Activated naive CD4-positive, alpha-beta T cell treated with anti-CD3 and anti-CD28 coated beads, Interleukin-2, amount 10 ng/mL, durations not matched to agents 7 days and 5 days (primary cell): ENCODE measurements around the gene HELB.
"Not testable (repeated sequence)": the region's sequence is repeated elsewhere in the genome, so short reads cannot be mapped to it uniquely, and the experiment has no call there.

Experiments
- CTCF ChIA-PET: fragments of 350-600 bp; sonication (Branson Sonifier 250); formaldehyde crosslinking; loops from one replicate; lab custom pipeline; 2021; ENCODE audit warnings: antibody characterized with exemption; lab: Charles Lee
- DNase-seq: peaks from one replicate; pipeline ENCODE4 v3.0.0-alpha.2; 2020
- H3K27ac Mint-ChIP-seq: one replicate; pipeline ENCODE4 v1.8.0; 2021; ENCODE audit warnings: mild to moderate bottlenecking, moderate library complexity, mixed read lengths
- H3K27me3 Mint-ChIP-seq: one replicate; pipeline ENCODE4 v1.8.0; 2021; ENCODE audit warnings: mild to moderate bottlenecking, mixed read lengths
- H3K36me3 Mint-ChIP-seq: one replicate; pipeline ENCODE4 v1.8.0; 2021; ENCODE audit warnings: mixed read lengths
- H3K4me1 Mint-ChIP-seq: one replicate; pipeline ENCODE4 v1.8.0; 2021; ENCODE audit warnings: mixed read lengths
- H3K4me3 Mint-ChIP-seq: one replicate; pipeline ENCODE4 v1.8.0; 2021; ENCODE audit warnings: mild to moderate bottlenecking, moderate library complexity, mixed read lengths
- H3K9me3 Mint-ChIP-seq: one replicate; pipeline ENCODE4 v1.8.0; 2021; ENCODE audit warnings: mixed read lengths

Gene HELB

DNA sequence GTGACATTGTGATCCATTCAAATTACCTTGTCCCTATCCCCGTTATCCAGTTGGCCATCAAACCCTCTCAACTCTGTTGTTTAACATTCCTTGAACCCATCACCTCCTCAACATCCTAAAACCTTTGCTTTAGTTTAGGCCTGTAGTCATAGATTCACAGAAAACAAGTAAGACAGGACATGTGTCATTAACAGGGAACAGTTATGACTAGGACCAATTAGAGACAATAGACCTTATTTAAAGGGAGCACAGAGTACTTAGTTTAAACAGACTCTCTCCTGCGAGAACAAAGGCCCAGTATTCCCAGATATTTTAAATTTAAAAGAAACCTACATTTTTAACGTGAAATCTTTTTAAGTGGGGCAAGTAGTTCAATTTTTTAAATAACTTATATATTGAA lies 20.0 kb upstream of the HELB start:
- CTCF ChIA-PET = no interaction called here
- Mint-ChIP-seq H3K27me3 (peaks cover 3% of the 10 kb centered on the region), H3K27ac (no peak overlapping the region), H3K36me3 (peaks cover 18% of the 10 kb centered on the region), H3K4me3 (no peak overlapping the region), H3K4me1 (peaks cover 45% of the 10 kb centered on the region), H3K9me3 (peaks cover 14% of the 10 kb centered on the region)
- no peak for DNase-seq

- peak overlapping the region; percentile 98 for H3K27ac Mint-ChIP-seq
- peaks cover 72% of the 10 kb centered on the region for H3K4me1 Mint-ChIP-seq
- peaks cover 21% of the 10 kb centered on the region for H3K36me3 Mint-ChIP-seq
- H3K27me3 Mint-ChIP-seq = no peaks in the 10 kb centered on the region
- H3K4me3 Mint-ChIP-seq = peak overlapping the region; percentile 27
- H3K9me3 Mint-ChIP-seq = peaks cover 14% of the 10 kb centered on the region
- CTCF ChIA-PET = no interaction called here
- no peak for DNase-seq
These were observed 15.0 kb upstream of the HELB start for GRCh38 chr12:66287275-66287674.

DNA sequence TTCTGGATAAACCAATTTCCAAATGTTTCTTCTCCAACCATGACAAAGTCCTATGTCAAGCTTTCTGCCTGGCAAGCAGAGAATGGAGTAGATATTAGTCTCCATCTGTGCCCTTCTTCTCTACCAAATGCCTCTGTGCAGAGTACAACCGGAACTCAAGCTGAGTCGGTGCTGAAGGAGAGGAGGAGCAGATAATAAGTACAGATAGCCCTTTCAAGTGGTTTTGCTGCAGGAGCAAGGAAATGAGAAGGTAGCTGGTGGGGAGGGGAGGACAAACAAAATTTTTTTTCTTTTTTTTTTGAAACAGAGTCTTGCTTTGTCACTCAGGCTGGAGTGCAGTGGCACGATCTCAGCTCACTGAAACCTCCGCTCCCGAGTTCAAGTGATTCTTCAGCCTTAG lies 14.2 kb upstream of the HELB start:
- peak overlapping the region; percentile 50 for H3K4me3 Mint-ChIP-seq
- no peaks in the 10 kb centered on the region for H3K27me3 Mint-ChIP-seq

GRCh38 chr12:66289485-66289884 lies 12.8 kb upstream of the HELB start:
- Mint-ChIP-seq H3K4me3 (no peak overlapping the region), H3K27ac (peak overlapping the region; percentile 98), H3K27me3 (no peaks in the 10 kb centered on the region), H3K9me3 (peaks cover 21% of the 10 kb centered on the region), H3K4me1 (peaks cover 73% of the 10 kb centered on the region), H3K36me3 (peaks cover 28% of the 10 kb centered on the region)
- DNase-seq = no peak
- CTCF ChIA-PET = interaction anchor here (2.0 kb wide), 1 partner anchor 13 kb away, joined by 6 read pairs; the partner anchor contains the start of gene HELB

More for the DNA sequence above, 14.2 kb upstream of the HELB start:
- H3K9me3 Mint-ChIP-seq = peaks cover 17% of the 10 kb centered on the region
- CTCF ChIA-PET = interaction anchor here (0.9 to 1.3 kb wide), 3 partner anchors 9 to 18 kb away, joined by 4 to 5 read pairs (median 4); partner anchors contain the start of gene HELB
- DNase-seq = peak; percentile 74
- H3K36me3 Mint-ChIP-seq = peaks cover 25% of the 10 kb centered on the region
- H3K4me1 Mint-ChIP-seq = peaks cover 76% of the 10 kb centered on the region
- peak overlapping the region; percentile 98 for H3K27ac Mint-ChIP-seq

DNA sequence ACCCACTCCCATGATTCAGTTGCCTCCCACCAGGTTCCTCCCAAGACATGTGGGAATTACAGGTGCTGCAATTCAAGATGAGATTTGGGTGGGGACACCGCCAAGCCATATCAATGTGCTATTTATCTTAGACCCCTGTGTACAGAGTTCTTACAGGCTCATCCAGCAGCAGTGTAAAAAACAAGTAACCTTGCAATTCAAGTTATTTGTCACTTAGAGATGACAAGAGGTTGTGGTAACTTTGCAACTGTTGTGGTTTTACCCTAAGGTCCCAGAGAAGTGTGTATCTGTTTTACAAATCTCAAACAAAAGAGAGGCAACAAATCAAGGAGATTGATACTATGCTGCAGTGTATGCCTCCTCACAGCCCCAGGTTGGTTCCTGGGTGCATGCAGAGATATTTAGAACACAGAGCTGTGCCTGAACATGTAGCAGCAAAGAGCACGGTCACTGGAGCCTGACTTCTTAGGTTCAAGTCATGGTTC lies 11.5 kb upstream of the HELB start:
- CTCF ChIA-PET = interaction anchor here (2.0 kb wide), 1 partner anchor 12 kb away, joined by 6 read pairs; the partner anchor contains the start of gene HELB
- Mint-ChIP-seq H3K27me3 (no peaks in the 10 kb centered on the region), H3K4me3 (peak overlapping the region; percentile 27), H3K9me3 (peaks cover 21% of the 10 kb centered on the region), H3K36me3 (peaks cover 28% of the 10 kb centered on the region), H3K4me1 (peaks cover 71% of the 10 kb centered on the region), H3K27ac (peak overlapping the region; percentile 98)
- DNase-seq = peak; percentile 64

GRCh38 chr12:66296176-66296683 lies 6.1 kb upstream of the HELB start:
- Mint-ChIP-seq H3K9me3 (peaks cover 13% of the 10 kb centered on the region), H3K27me3 (peaks cover 17% of the 10 kb centered on the region), H3K27ac (no peak overlapping the region), H3K4me1 (peaks cover 42% of the 10 kb centered on the region), H3K4me3 (no peak overlapping the region), H3K36me3 (peaks cover 7% of the 10 kb centered on the region)
- CTCF ChIA-PET = no interaction called here
- no peak for DNase-seq

DNA sequence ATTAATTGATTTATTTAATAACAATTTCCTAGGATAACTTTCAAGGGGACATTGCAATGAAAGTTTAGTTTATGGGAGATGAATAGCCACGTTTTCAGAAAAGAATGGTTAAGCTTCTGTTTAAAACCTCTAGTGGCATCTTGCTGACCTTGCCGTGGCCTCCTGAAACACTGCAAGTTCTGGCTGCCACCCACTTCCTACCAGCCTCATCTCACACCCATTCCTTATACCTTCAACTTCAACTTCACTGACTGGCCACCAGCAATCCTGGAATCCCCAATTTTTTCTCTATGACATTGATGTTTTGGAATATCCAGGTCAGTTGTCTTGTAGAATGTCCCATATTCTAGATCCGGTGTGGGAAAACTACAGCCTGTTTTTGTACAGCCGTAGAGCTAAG lies 5.2 kb upstream of the HELB start:
- DNase-seq = no peak
- Mint-ChIP-seq H3K4me1 (peaks cover 40% of the 10 kb centered on the region), H3K9me3 (peaks cover 11% of the 10 kb centered on the region), H3K27me3 (peaks cover 20% of the 10 kb centered on the region), H3K36me3 (peaks cover 7% of the 10 kb centered on the region), H3K27ac (no peak overlapping the region), H3K4me3 (no peak overlapping the region)
- CTCF ChIA-PET = no interaction called here

GRCh38 chr12:66297923-66298322 lies 4.4 kb upstream of the HELB start:
- peaks cover 21% of the 10 kb centered on the region for H3K27me3 Mint-ChIP-seq

DNA sequence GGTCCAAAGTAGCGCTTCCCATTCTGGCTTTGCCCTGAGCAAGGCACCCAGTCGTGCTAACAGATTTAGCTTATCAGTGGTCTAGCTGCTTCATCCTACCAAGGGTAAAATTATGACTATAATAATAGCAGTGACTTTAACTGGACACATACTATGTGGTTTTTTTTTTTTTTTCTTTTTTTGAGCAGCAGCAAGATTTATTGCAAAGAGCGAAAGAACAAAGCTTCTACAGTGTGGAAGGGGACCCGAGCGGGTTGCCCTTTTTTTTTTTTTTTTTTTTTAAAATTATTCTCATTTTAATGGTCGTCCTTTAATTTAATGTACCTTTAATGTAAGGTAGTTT lies 505 bp downstream of the HELB start:
- peak overlapping the region; percentile 98 for H3K27ac Mint-ChIP-seq
- no peaks in the 10 kb centered on the region for H3K9me3 Mint-ChIP-seq
- DNase-seq = no peak
- peaks cover 35% of the 10 kb centered on the region for H3K36me3 Mint-ChIP-seq
- peak overlapping the region; percentile 98 for H3K4me3 Mint-ChIP-seq
- CTCF ChIA-PET = interaction anchor here (0.6 to 3.7 kb wide), 9 partner anchors 12 to 106 kb away, joined by 3 to 17 read pairs (median 4); no protein-coding TSS in a partner anchor
- H3K27me3 Mint-ChIP-seq = peaks cover 21% of the 10 kb centered on the region
- peaks cover 44% of the 10 kb centered on the region for H3K4me1 Mint-ChIP-seq

More at GRCh38 chr12:66297923-66298322, 4.4 kb upstream of the HELB start:
- Mint-ChIP-seq H3K4me1 (peaks cover 35% of the 10 kb centered on the region), H3K4me3 (no peak overlapping the region), H3K27ac (no peak overlapping the region), H3K36me3 (peaks cover 8% of the 10 kb centered on the region), H3K9me3 (peaks cover 6% of the 10 kb centered on the region)
- no peak for DNase-seq
- CTCF ChIA-PET = no interaction called here

DNA sequence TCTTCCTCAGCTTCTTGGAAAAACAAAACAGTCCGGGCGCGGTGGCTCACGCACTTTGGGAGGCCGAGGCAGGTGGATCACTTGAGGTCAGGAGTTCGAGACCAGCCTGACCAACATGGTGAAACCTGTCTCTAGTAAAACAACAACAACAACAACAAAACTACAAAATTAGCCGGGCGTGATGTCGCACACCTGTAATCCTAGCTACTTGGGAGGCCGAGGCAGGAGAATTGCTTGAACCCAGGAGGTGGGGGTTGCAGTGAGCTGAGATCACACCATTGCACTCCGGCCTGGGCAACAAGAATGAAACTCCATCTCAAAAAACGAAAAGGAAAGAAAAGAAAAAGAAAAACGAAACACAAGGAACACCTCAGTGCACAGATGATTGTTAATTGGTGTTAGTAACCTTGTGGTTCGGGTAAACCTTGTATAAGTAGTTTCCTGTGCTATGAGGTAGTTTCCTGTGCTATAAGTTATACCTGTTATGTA lies 1.1 kb downstream of the HELB start:
- not testable (repeated sequence) for H3K9me3 Mint-ChIP-seq
- H3K27me3 Mint-ChIP-seq = peaks cover 20% of the 10 kb centered on the region
- peak overlapping the region; percentile 98 for H3K27ac Mint-ChIP-seq
- H3K4me3 Mint-ChIP-seq = peak overlapping the region; percentile 98
- H3K4me1 Mint-ChIP-seq = peaks cover 48% of the 10 kb centered on the region
- H3K36me3 Mint-ChIP-seq = peaks cover 39% of the 10 kb centered on the region
- CTCF ChIA-PET = interaction anchor here (1.2 to 3.7 kb wide), 4 partner anchors 13 to 34 kb away, joined by 4 to 17 read pairs (median 8); no protein-coding TSS in a partner anchor
- DNase-seq = peak; percentile 56

DNA sequence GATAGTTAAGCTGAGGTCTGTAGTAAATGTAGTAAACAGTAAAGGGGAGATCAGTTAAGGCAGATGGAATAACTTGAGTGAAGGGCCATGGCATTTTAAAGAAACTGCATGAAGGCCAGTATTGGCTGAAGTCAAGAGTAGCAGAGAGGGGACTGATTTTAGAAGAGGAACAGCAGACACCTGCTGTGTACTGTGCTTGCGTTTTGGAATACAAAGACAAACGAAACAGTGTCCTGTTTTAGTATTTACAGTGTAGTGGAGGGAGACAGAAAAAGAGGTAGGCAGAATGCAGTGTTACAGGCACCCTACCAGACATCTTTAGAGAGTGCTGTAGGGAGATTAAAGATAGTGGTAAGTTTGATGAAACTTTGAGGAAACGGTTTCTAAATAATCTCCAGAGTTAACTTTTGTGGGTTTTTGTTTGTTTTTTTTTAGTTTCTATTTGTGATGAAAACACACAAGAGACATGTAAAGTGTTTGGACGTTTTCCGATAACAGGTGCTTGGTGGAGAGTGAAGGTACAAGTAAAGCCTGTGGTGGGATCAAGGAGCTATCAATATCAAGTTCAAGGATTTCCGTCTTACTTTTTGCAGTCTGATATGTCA lies 2.1 kb downstream of the HELB start:
- Mint-ChIP-seq H3K27ac (peak overlapping the region; percentile 98), H3K9me3 (no peaks in the 10 kb centered on the region), H3K4me1 (peaks cover 49% of the 10 kb centered on the region), H3K36me3 (peaks cover 46% of the 10 kb centered on the region), H3K4me3 (peak overlapping the region; percentile 98), H3K27me3 (peaks cover 16% of the 10 kb centered on the region)
- DNase-seq = no peak
- CTCF ChIA-PET = interaction anchor here (2.5 to 3.7 kb wide), 2 partner anchors 25 to 35 kb away, joined by 10 to 17 read pairs; no protein-coding TSS in a partner anchor

DNA sequence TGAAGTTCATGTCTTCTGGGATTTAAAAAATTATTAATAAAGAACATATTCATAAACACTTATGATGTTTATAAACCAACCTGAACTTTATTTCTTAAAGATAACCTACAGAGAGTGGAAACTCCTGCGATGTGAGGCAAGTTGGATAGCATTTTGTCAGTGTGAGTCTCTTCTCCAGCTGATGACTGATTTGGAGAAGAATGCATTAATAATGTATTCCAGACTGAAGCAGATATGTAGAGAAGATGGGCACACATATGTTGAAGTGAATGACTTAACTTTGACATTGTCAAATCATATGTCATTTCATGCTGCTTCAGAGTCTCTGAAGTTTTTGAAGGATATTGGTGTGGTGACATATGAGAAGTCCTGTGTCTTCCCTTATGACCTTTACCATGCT lies 7.3 kb downstream of the HELB start:
- no peaks in the 10 kb centered on the region for H3K27me3 Mint-ChIP-seq
- no peak overlapping the region for H3K27ac Mint-ChIP-seq
- DNase-seq = no peak
- H3K4me1 Mint-ChIP-seq = peaks cover 72% of the 10 kb centered on the region
- no peaks in the 10 kb centered on the region for H3K9me3 Mint-ChIP-seq
- peaks cover 83% of the 10 kb centered on the region for H3K36me3 Mint-ChIP-seq
- H3K4me3 Mint-ChIP-seq = no peak overlapping the region
- CTCF ChIA-PET = no interaction called here

DNA sequence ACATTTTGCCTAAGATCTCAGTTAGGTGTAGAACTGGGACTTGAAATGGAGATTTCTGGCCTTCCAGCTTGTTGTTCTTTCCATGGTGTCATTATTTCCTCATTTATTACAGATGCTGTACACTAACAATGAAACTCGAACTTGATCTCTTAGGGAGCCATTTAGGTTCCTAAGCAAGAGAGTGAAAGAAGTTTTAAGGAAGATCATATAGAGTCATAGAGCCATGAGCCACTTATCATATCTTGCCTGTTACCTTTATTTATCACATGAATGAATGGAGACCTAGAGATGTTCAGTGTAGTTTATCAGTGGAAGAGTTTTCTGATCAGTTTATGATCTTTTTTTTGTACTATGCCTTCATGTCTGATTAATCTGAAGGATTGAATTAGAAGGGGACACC lies 9.9 kb downstream of the HELB start:
- Mint-ChIP-seq H3K27ac (no peak overlapping the region), H3K4me3 (no peak overlapping the region), H3K9me3 (no peaks in the 10 kb centered on the region), H3K27me3 (no peaks in the 10 kb centered on the region), H3K4me1 (peaks cover 56% of the 10 kb centered on the region), H3K36me3 (peaks cover 76% of the 10 kb centered on the region)
- CTCF ChIA-PET = interaction anchor here (0.9 kb wide), 1 partner anchor 34 kb away, joined by 3 read pairs; no protein-coding TSS in a partner anchor
- no peak for DNase-seq

GRCh38 chr12:66314278-66314677 lies 12.0 kb downstream of the HELB start:
- CTCF ChIA-PET = interaction anchor here (0.8 to 0.9 kb wide), 2 partner anchors 12 to 36 kb away, joined by 3 read pairs; partner anchors contain the start of gene HELB
- H3K27ac Mint-ChIP-seq = no peak overlapping the region
- no peaks in the 10 kb centered on the region for H3K9me3 Mint-ChIP-seq
- H3K4me3 Mint-ChIP-seq = no peak overlapping the region
- H3K36me3 Mint-ChIP-seq = peaks cover 70% of the 10 kb centered on the region
- no peaks in the 10 kb centered on the region for H3K27me3 Mint-ChIP-seq
- peaks cover 55% of the 10 kb centered on the region for H3K4me1 Mint-ChIP-seq
- no peak for DNase-seq
